HL-60 (cell line): ENCODE data around the gene REXO1.

Source experiments
- GABPA ChIP-seq: IDR thresholded peaks from 2 replicates; pipeline ENCODE4 v1.6.1; 2012; ENCODE audit warnings: low read depth
- POLR2AphosphoS5 ChIP-seq: IDR thresholded peaks from 2 replicates; pipeline ENCODE4 v1.6.1; 2012; ENCODE audit warnings: low read depth
- SPI1 ChIP-seq: IDR thresholded peaks from 2 replicates; pipeline ENCODE4 v1.6.1; 2012; ENCODE audit warnings: low read depth, mild to moderate bottlenecking, borderline replicate concordance
- TF ChIP-seq, protein P1 (sequence below): IDR thresholded peaks from one replicate; pipeline ENCODE4 v1.5.1; 2011; ENCODE audit warnings: low read length, control low read depth, inconsistent platforms; ENCODE audit not compliant: insufficient read depth

DNA sequence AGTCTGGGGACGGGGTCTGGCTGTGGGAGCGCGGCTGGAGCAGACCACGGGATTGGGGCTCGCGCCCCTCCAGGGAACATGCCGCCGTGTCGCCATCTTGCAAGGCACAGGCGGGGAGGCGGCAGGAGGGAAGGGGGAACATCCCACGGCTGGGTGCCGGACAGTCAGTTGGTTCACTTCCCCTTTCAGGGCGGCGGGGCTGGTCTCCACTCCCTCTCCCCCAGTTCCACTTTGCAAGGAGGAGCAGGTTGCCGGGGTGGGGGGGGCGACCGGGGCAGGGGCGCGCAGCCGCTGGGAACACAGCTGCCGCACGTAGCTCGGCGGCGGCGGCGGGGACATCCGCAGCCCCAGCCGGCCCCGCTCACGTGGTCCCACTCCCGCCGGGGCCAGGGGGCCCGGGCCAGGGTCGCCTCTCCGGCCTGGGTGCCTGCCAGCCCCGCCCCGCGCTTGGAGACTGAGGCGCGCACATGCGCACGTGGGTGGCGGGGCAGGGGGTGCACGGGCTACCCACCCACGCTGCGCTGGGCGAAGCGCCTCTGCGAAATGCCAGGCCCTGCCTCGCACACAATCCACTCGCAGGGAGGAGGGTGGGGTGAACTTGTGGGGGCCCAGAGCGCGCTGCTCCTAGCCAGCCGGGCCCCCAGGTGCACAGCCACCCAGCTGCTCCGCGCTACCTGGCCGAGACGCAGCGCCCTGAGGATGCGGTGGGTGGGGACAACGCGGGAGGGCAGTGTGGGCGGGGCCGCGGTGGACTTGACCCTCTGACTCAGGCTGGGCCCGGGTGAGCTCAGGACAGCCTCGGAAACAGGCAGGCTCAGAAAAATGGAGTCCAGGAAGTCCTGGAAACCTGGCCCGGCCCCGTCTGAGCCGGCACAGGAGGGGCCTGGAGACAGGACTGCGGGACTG, 8.7 kb upstream of the REXO1 start:
- TF ChIP-seq, protein P1, sequence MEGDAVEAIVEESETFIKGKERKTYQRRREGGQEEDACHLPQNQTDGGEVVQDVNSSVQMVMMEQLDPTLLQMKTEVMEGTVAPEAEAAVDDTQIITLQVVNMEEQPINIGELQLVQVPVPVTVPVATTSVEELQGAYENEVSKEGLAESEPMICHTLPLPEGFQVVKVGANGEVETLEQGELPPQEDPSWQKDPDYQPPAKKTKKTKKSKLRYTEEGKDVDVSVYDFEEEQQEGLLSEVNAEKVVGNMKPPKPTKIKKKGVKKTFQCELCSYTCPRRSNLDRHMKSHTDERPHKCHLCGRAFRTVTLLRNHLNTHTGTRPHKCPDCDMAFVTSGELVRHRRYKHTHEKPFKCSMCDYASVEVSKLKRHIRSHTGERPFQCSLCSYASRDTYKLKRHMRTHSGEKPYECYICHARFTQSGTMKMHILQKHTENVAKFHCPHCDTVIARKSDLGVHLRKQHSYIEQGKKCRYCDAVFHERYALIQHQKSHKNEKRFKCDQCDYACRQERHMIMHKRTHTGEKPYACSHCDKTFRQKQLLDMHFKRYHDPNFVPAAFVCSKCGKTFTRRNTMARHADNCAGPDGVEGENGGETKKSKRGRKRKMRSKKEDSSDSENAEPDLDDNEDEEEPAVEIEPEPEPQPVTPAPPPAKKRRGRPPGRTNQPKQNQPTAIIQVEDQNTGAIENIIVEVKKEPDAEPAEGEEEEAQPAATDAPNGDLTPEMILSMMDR = no peak
- TF ChIP-seq GABPA (0 out of 2 replicates have a peak, but pooled peaks have one; percentile 11), POLR2AphosphoS5 (peak; percentile 90), SPI1 (peak; percentile 97)
